IMR-90 (cell line): ENCODE measurements around the gene MUC6. TPM values are rescaled to one million over a fixed set of nuclear protein-coding genes. Genes with fewer than 3 reads are reported as not detected.

ENCODE experiments used
- ATAC-seq: fragments of 200-7000 bp; cut with Tn5 transposase; 2 replicates; pipeline ENCODE4 v1.9.1; 2020; ENCODE audit warnings: low read depth, mild to moderate bottlenecking, moderate library complexity
- BruUV-seq: library from RNA; stranded (reverse); fragments of 400-500 nt; replicated peaks from 2 replicates; lab custom pipeline; 2021; lab: Mats Ljungman, UMichigan
- CTCF ChIA-PET: fragments of 300-600 bp; formaldehyde crosslinking; extraction: SDS; loops from one replicate; lab custom pipeline; 2021; ENCODE audit warnings: antibody characterized with exemption; lab: Yijun Ruan, JAX
- POLR2A ChIA-PET: fragments of 300-600 bp; sonication (Branson Sonifier 250); formaldehyde crosslinking; loops from one replicate; lab custom pipeline; 2022; ENCODE audit warnings: antibody characterized with exemption; ENCODE audit not compliant: unreplicated experiment; lab: Charles Lee
- DNase-seq: peaks from one replicate; pipeline ENCODE4 v3.0.0; 2013
- H2AFZ ChIP-seq: replicated peaks from 2 replicates; pipeline ENCODE3; 2013; ENCODE audit warnings: low read length, mild to moderate bottlenecking; ENCODE audit not compliant: poor library complexity
- H2AK5ac ChIP-seq: 2 replicates; pipeline ENCODE4 v1.6.1; 2013; ENCODE audit warnings: low read depth, low read length, inconsistent platforms
- H2AK9ac ChIP-seq: replicated peaks from 2 replicates; pipeline ENCODE3; 2013; ENCODE audit warnings: mild to moderate bottlenecking, low read depth, low read length, moderate library complexity; ENCODE audit not compliant: poor library complexity
- H2BK120ac ChIP-seq: 2 replicates; pipeline ENCODE4 v1.6.1; 2013; ENCODE audit warnings: low read depth, low read length, inconsistent platforms
- H2BK15ac ChIP-seq: 3 replicates; pipeline ENCODE4 v1.6.1; 2013; ENCODE audit warnings: low read depth, low read length, inconsistent platforms
- H2BK20ac ChIP-seq: 2 replicates; pipeline ENCODE4 v1.6.1; 2013; ENCODE audit warnings: low read depth, mild to moderate bottlenecking, inconsistent platforms, low read length, moderate library complexity
- H2BK5ac ChIP-seq: 2 replicates; pipeline ENCODE4 v1.6.1; 2013; ENCODE audit warnings: mild to moderate bottlenecking, low read depth, low read length, inconsistent platforms; ENCODE audit not compliant: poor library complexity, severe bottlenecking
- H3K14ac ChIP-seq: replicated peaks from 2 replicates; pipeline ENCODE4 v1.6.1; 2013; ENCODE audit warnings: low read depth, low read length, inconsistent platforms
- H3K18ac ChIP-seq: 2 replicates; pipeline ENCODE4 v1.6.1; 2013; ENCODE audit warnings: low read depth, low read length, control low read depth
- H3K23ac ChIP-seq: 2 replicates; pipeline ENCODE4 v1.6.1; 2013; ENCODE audit warnings: low read depth, low read length, inconsistent platforms
- H3K27ac ChIP-seq: 2 replicates; pipeline ENCODE4 v1.5.1; 2013; ENCODE audit warnings: mild to moderate bottlenecking, control low read depth, low read length; ENCODE audit not compliant: insufficient read depth
- H3K27me3 ChIP-seq: 2 replicates; pipeline ENCODE4 v1.6.1; 2013; ENCODE audit warnings: low read length; ENCODE audit not compliant: control insufficient read depth, insufficient read depth
- H3K36me3 ChIP-seq: 2 replicates; pipeline ENCODE4 v1.6.1; 2013; ENCODE audit warnings: low read length, mixed read lengths; ENCODE audit not compliant: control insufficient read depth, insufficient read depth
- H3K4ac ChIP-seq: 2 replicates; pipeline ENCODE4 v1.6.1; 2013; ENCODE audit warnings: low read depth, low read length, inconsistent platforms
- H3K4me1 ChIP-seq: 2 replicates; pipeline ENCODE4 v1.6.1; 2013; ENCODE audit warnings: low read length, mixed read lengths; ENCODE audit not compliant: control insufficient read depth, insufficient read depth
- H3K4me2 ChIP-seq: 2 replicates; pipeline ENCODE4 v1.6.1; 2013; ENCODE audit warnings: low read depth, mild to moderate bottlenecking, control low read depth, low read length, moderate library complexity
- H3K4me3 ChIP-seq: 2 replicates; pipeline ENCODE4 v1.5.1; 2013; ENCODE audit warnings: low read depth, mild to moderate bottlenecking, control low read depth, low read length, moderate library complexity; ENCODE audit not compliant: insufficient read depth
- H3K56ac ChIP-seq: 2 replicates; pipeline ENCODE4 v1.6.1; 2013; ENCODE audit warnings: low read length, inconsistent platforms; ENCODE audit not compliant: insufficient read depth; ENCODE audit errors: extremely low read depth
- H3K79me1 ChIP-seq, 2 experiments: 2 replicates each; pipeline ENCODE4 v1.6.1; 2013; ENCODE audit warnings: low read length in 2 of 2, inconsistent platforms in 1 of 2, low read depth in 1 of 2
- H3K9ac ChIP-seq: 2 replicates; pipeline ENCODE4 v1.6.1; 2013; ENCODE audit warnings: low read depth, low read length, control low read depth
- H3K9me1 ChIP-seq: 2 replicates; pipeline ENCODE4 v1.6.1; 2013; ENCODE audit warnings: low read length, inconsistent platforms; ENCODE audit not compliant: insufficient read depth
- H3K9me3 ChIP-seq: 2 replicates; pipeline ENCODE4 v1.6.1; 2013; ENCODE audit warnings: low read length; ENCODE audit not compliant: control insufficient read depth, insufficient read depth
- H4K20me1 ChIP-seq: 2 replicates; pipeline ENCODE4 v1.6.1; 2013; ENCODE audit warnings: low read length, inconsistent platforms; ENCODE audit not compliant: insufficient read depth
- H4K5ac ChIP-seq: 2 replicates; pipeline ENCODE4 v1.6.1; 2013; ENCODE audit warnings: mild to moderate bottlenecking, low read depth, low read length, control low read depth
- H4K8ac ChIP-seq, 2 experiments: 2 replicates each; pipeline ENCODE4 v1.6.1; 2013; ENCODE audit warnings: low read depth in 2 of 2, low read length in 2 of 2, control low read depth in 1 of 2, inconsistent platforms in 1 of 2
- H4K91ac ChIP-seq: 2 replicates; pipeline ENCODE4 v1.6.1; 2013; ENCODE audit warnings: low read depth, low read length, inconsistent platforms; ENCODE audit not compliant: insufficient read depth
- BHLHE40 ChIP-seq: fragments of 150-350 bp; IDR thresholded peaks from 2 replicates; pipeline ENCODE4 v1.6.1; 2016; ENCODE audit warnings: mild to moderate bottlenecking, low read depth, low read length
- CEBPB ChIP-seq: IDR thresholded peaks from 2 replicates; pipeline ENCODE4 v1.6.1; 2012; ENCODE audit warnings: low read depth, low read length, improper control_type of control experiment
- CHD1 ChIP-seq: IDR thresholded peaks from 2 replicates; pipeline ENCODE4 v1.6.1; 2012; ENCODE audit warnings: low read depth, low read length, improper control_type of control experiment
- ELK1 ChIP-seq: fragments of 150-350 bp; IDR thresholded peaks from 2 replicates; pipeline ENCODE4 v1.6.1; 2016; ENCODE audit warnings: low read depth, mild to moderate bottlenecking, low read length, moderate library complexity, borderline replicate concordance
- FOS ChIP-seq: fragments of 150-350 bp; IDR thresholded peaks from 2 replicates; pipeline ENCODE4 v1.6.1; 2016; ENCODE audit warnings: low read depth, low read length
- MAFK ChIP-seq: IDR thresholded peaks from 2 replicates; pipeline ENCODE4 v1.6.1; 2012; ENCODE audit warnings: low read depth, low read length, improper control_type of control experiment
- MAZ ChIP-seq: IDR thresholded peaks from 2 replicates; pipeline ENCODE4 v1.6.1; 2012; ENCODE audit warnings: low read depth, mild to moderate bottlenecking, low read length, improper control_type of control experiment, moderate library complexity, borderline replicate concordance
- NFE2L2 ChIP-seq: fragments of 150-350 bp; IDR thresholded peaks from 2 replicates; pipeline ENCODE4 v1.6.1; 2016; ENCODE audit warnings: low read depth, mild to moderate bottlenecking, low read length
- POLR2A ChIP-seq: IDR thresholded peaks from 2 replicates; pipeline ENCODE4 v1.6.1; 2012; ENCODE audit warnings: mild to moderate bottlenecking, low read depth, low read length
- RAD21 ChIP-seq: IDR thresholded peaks from 2 replicates; pipeline ENCODE4 v1.6.1; 2012; ENCODE audit warnings: low read length, improper control_type of control experiment
- RFX5 ChIP-seq: IDR thresholded peaks from 2 replicates; pipeline ENCODE4 v1.8.0; 2012; ENCODE audit warnings: low read depth, mild to moderate bottlenecking, low read length, moderate library complexity
- SMC3 ChIP-seq: fragments of 150-350 bp; IDR thresholded peaks from 2 replicates; pipeline ENCODE4 v1.6.1; 2016; ENCODE audit warnings: low read depth, mild to moderate bottlenecking, antibody characterized with exemption, low read length, moderate library complexity
- USF2 ChIP-seq: fragments of 150-350 bp; IDR thresholded peaks from 2 replicates; pipeline ENCODE4 v1.6.1; 2017; ENCODE audit warnings: mild to moderate bottlenecking, antibody characterized with exemption, low read length, low read depth
- WGBS, 2 experiments: methylation state at CpG; one replicate each; pipeline versions ENCODE4 v1.1.5 to v1.1.7; 2013; ENCODE audit warnings: missing lambda C conversion rate in 2 of 2; ENCODE audit not compliant: insufficient read length in 1 of 2; ENCODE audit errors: extremely low coverage in 2 of 2; 5-methylcytosine and 5-hydroxymethylcytosine counted together
- dilution Hi-C: fragments of 300-500 bp; cut with HindIII; formaldehyde crosslinking; loops from one replicate; pipeline ENCODE4 v1.14.3; 2018; ENCODE audit warnings: low sequenced_read_pairs; ENCODE audit not compliant: unreplicated experiment
- in situ Hi-C: fragments of 300-500 bp; cut with MboI; formaldehyde crosslinking; loops from 3 replicates; pipeline ENCODE4 v1.14.3; 2019; ENCODE audit warnings: low sequenced_read_pairs, inconsistent platforms, mixed read lengths
- intact Hi-C: fragments of 100-400 bp; cut with micrococcal nuclease; formaldehyde crosslinking; loops from 2 replicates; pipeline ENCODE4 v1.10.0; 2022
- polyA plus RNA-seq, 3 experiments: library from polyadenylated mRNA; depleted of rRNA; stranded (reverse); fragments of >200 nt; gene quantifications; 2 replicates each; pipeline ENCODE4 v1.2.3, GENCODE V29; 2012; ENCODE audit warnings: low replicate concordance in 1 of 3
- total RNA-seq: library from RNA; depleted of rRNA; stranded (reverse); fragments of >200 nt; gene quantifications from 2 replicates; pipeline ENCODE4 v1.2.3, GENCODE V29; 2012

MUC6 gene
- total and polyA plus RNA-seq, 2 of the 4 experiments (the other 2 are of a cell fraction): not detected

GRCh38 chr11:1070594-1071462 lies 34.3 kb upstream of the MUC6 start:
- dilution Hi-C loops (no loop called here), intact Hi-C loops (no loop called here), in situ Hi-C loops (no loop called here)
- Histone ChIP-seq H3K4me1 (peaks cover 13% of the 10 kb centered on the region), H4K5ac (no peak overlapping the region), H2AK5ac (no peak overlapping the region), H4K8ac (no peak overlapping the region), H3K4me2 (no peak overlapping the region), H3K9me1 (no peaks in the 10 kb centered on the region), H3K9ac (no peak overlapping the region), H4K91ac (no peak overlapping the region), H3K27ac (no peak overlapping the region), H3K36me3 (no peaks in the 10 kb centered on the region), H3K27me3 (peaks cover 4% of the 10 kb centered on the region), H3K23ac (no peak overlapping the region), H2AK9ac (no peak overlapping the region), H2AFZ (no peak overlapping the region), H3K9me3 (no peaks in the 10 kb centered on the region), H3K56ac (no peak overlapping the region), H2BK20ac (no peak overlapping the region), H3K79me1 (no peaks in the 10 kb centered on the region), H3K18ac (no peak overlapping the region), H2BK120ac (no peak overlapping the region), H3K4ac (no peak overlapping the region), H2BK15ac (no peak overlapping the region), H3K14ac (no peak overlapping the region), H2BK5ac (no peak overlapping the region), H3K4me3 (no peak overlapping the region), H4K20me1 (no peaks in the 10 kb centered on the region)
- no peak for DNase-seq
- POLR2A ChIA-PET: no interaction called here
- no TSS peak for BruUV-seq
- WGBS, 2 experiments: no CpG with 5 or more reads among the region's 9 CpGs
- CTCF ChIA-PET: no interaction called here
- no peak for ATAC-seq
- TF ChIP-seq ELK1 (no peak), MAZ (no peak), RFX5 (no peak), CEBPB (no peak), SMC3 (no peak), POLR2A (no peak), RAD21 (no peak), BHLHE40 (no peak), MAFK (no peak), USF2 (no peak), FOS (no peak), CHD1 (no peak), NFE2L2 (no peak)
